ENCODE results near the gene PRKAR1B. TPM values are rescaled to one million over a fixed set of nuclear protein-coding genes. Genes with fewer than 3 reads are reported as not detected.

The PRKAR1B gene
- total RNA-seq, 2 experiments from 2014 or later: 22.5 to 41.6 TPM

DNA sequence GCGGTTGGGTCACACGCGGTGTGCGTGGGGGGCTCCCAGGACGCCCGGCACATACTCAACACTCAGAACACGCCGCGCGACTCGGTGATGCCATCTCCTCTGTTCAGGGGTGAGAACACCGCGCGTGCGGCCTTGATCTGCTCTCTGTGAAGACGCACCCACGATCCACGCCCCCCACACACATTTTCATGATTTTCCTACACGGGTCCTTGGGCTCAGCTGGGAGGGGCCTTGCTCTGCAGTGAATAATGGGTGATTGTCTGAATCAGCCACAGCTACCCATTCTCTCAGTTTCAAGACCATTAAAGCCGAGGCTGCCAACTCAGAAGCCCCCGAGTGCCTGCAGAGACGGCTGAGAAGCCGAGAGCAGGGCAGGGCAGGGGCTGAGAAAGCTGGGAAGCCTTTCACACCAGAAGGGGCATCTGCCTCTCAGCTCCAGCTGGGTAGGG, 153.1 kb downstream of the PRKAR1B start:
- Histone ChIP-seq H3K36me3 (ENCODE audit: insufficient read depth, low read length) (peaks cover 9% of the 10 kb centered on the region), H3K9me3 (ENCODE audit: low read length) (no peaks in the 10 kb centered on the region), H3K27ac (ENCODE audit: low read depth, low read length, poor library complexity, severe bottlenecking) (no peak overlapping the region), H3K4me1 (ENCODE audit: insufficient read depth, low read length, poor library complexity, severe bottlenecking) (no peaks in the 10 kb centered on the region), H4K20me1 (ENCODE audit: insufficient read depth, low read length) (no peaks in the 10 kb centered on the region), H3K9me2 (ENCODE audit: insufficient read depth, low read length) (no peaks in the 10 kb centered on the region), H2AFZ (ENCODE audit: low read length) (no peak overlapping the region), H3K4me2 (ENCODE audit: low read length) (no peak overlapping the region), H3K79me2 (ENCODE audit: insufficient read depth, low read depth, low read length) (no peaks in the 10 kb centered on the region), H3K4me3 (ENCODE audit: low read depth, low read length, poor library complexity, severe bottlenecking) (no peak overlapping the region)
- TF ChIP-seq, protein P1, sequence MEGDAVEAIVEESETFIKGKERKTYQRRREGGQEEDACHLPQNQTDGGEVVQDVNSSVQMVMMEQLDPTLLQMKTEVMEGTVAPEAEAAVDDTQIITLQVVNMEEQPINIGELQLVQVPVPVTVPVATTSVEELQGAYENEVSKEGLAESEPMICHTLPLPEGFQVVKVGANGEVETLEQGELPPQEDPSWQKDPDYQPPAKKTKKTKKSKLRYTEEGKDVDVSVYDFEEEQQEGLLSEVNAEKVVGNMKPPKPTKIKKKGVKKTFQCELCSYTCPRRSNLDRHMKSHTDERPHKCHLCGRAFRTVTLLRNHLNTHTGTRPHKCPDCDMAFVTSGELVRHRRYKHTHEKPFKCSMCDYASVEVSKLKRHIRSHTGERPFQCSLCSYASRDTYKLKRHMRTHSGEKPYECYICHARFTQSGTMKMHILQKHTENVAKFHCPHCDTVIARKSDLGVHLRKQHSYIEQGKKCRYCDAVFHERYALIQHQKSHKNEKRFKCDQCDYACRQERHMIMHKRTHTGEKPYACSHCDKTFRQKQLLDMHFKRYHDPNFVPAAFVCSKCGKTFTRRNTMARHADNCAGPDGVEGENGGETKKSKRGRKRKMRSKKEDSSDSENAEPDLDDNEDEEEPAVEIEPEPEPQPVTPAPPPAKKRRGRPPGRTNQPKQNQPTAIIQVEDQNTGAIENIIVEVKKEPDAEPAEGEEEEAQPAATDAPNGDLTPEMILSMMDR (conservative IDR thresholded peaks at IDR 0.05; ENCODE audit: low read length): no peak
- TF ChIP-seq EZH2phosphoT487 (IDR thresholded peaks at IDR 0.05; ENCODE audit: borderline replicate concordance, low read depth, low read length): no peak
- no peak for DNase-seq (ENCODE audit: low spot score)
- intact Hi-C loops (cut with micrococcal nuclease; ENCODE audit: unreplicated experiment): no loop called here
- ChIA-PET CTCF (ENCODE audit: unreplicated experiment) (no interaction called here), POLR2A (no interaction called here)
- no TSS peak for BruUV-seq (replicated peaks)

DNA sequence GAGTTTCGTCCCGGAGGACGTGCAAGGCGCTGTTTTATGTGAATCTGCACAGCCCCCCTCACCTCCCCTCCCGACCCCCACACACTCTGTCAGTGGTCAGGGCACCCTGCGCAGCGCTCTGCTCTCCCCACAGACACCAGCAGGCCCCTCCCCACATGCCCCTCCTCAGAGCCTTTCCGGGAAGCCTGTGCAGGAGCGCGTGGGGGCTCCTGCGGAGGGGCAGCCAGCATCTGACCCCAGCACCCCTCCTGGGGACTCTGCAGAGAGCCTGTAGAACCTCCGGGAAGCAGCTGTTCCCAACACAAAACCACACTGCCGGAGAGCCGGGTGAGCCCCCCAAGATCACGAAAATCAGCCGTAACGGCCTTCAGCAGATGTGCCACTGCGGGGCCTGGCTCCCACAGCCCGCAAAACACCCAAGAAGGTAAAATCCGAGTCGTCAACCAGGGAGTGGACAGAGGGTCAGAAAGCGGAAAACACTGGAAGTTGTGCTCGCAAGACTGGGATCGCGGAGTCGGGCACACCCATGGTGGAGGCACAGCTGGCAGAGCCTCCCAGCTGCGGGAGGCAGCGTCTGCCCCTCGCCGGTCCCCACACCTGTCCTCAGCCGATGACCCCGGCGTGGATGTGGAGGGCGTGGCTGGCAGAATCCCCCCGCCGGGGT, 153.7 kb downstream of the PRKAR1B start:
- CTCF ChIA-PET (ENCODE audit: unreplicated experiment): no interaction called here
- no peaks in the 10 kb centered on the region for H3K4me1 ChIP-seq (ENCODE audit: insufficient read depth, low read length, poor library complexity, severe bottlenecking)
- H3K27ac ChIP-seq (ENCODE audit: low read depth, low read length, poor library complexity, severe bottlenecking): no peak overlapping the region
- TF ChIP-seq, protein P1 (conservative IDR thresholded peaks at IDR 0.05; ENCODE audit: low read length): no peak
- TF ChIP-seq EZH2phosphoT487 (IDR thresholded peaks at IDR 0.05; ENCODE audit: borderline replicate concordance, low read depth, low read length): no peak
- H3K4me2 ChIP-seq (ENCODE audit: low read length): no peak overlapping the region
- DNase-seq (ENCODE audit: low spot score): no peak
- no peaks in the 10 kb centered on the region for H4K20me1 ChIP-seq (ENCODE audit: insufficient read depth, low read length)
- H3K9me2 ChIP-seq (ENCODE audit: insufficient read depth, low read length): no peaks in the 10 kb centered on the region
- intact Hi-C loops (cut with micrococcal nuclease; ENCODE audit: unreplicated experiment): no loop called here
- H3K79me2 ChIP-seq (ENCODE audit: insufficient read depth, low read depth, low read length): no peaks in the 10 kb centered on the region
- POLR2A ChIA-PET: no interaction called here
- no peaks in the 10 kb centered on the region for H3K9me3 ChIP-seq (ENCODE audit: low read length)
- peaks cover 7% of the 10 kb centered on the region for H3K36me3 ChIP-seq (ENCODE audit: insufficient read depth, low read length)
- H3K4me3 ChIP-seq (ENCODE audit: low read depth, low read length, poor library complexity, severe bottlenecking): no peak overlapping the region
- no peak overlapping the region for H2AFZ ChIP-seq (ENCODE audit: low read length)
- BruUV-seq (replicated peaks): no TSS peak

DNA sequence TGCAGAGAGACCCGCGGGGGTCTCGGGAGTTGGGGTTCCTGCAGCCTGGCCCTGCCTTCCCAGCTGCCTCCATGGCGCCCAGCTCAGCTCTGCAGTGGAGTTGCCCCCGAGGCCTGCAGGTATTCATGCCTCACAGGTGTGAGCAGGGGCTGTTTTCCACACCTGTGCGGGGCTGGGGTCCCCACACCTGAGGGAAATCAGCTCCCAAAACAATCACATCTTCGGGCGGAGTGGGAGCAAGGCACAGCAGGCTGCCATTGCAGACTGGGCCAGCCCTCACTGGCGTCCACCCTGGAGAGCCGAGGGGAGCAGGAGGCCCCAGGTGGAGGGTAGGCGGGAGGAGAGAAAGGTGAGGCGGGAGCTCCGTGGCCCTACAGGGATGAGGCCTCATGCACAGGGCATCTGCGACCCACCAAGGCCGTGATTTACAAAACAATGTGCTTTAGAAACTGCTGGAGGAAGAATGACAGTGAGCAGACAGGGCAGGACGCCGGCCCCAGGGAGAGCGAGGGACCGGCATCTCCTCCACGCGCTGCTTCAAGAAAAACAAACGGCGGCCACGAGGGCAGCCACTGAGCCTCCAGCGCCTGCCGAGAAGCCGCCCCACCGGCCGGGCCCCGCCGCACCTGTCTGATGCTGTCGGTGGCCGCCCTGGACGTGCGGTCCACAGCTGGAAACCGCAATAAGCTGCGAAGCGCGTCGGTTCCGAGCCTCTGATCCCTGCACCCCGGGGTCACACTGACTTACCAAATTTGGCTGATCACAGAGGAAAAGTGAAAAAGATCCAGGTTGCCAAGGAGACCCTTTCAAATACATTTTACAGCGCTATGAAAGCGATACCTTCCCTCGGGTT, 154.4 kb downstream of the PRKAR1B start:
- intact Hi-C loops (cut with micrococcal nuclease; ENCODE audit: unreplicated experiment): no loop called here
- H3K36me3 ChIP-seq (ENCODE audit: insufficient read depth, low read length): peaks cover 2% of the 10 kb centered on the region
- DNase-seq (ENCODE audit: low spot score): no peak
- H4K20me1 ChIP-seq (ENCODE audit: insufficient read depth, low read length): no peaks in the 10 kb centered on the region
- no peaks in the 10 kb centered on the region for H3K9me2 ChIP-seq (ENCODE audit: insufficient read depth, low read length)
- TF ChIP-seq, protein P1 (conservative IDR thresholded peaks at IDR 0.05; ENCODE audit: low read length): no peak
- no peak for TF ChIP-seq EZH2phosphoT487 (IDR thresholded peaks at IDR 0.05; ENCODE audit: borderline replicate concordance, low read depth, low read length)
- H3K9me3 ChIP-seq (ENCODE audit: low read length): no peaks in the 10 kb centered on the region
- H2AFZ ChIP-seq (ENCODE audit: low read length): no peak overlapping the region
- ChIA-PET POLR2A (no interaction called here), CTCF (ENCODE audit: unreplicated experiment) (no interaction called here)
- H3K79me2 ChIP-seq (ENCODE audit: insufficient read depth, low read depth, low read length): no peaks in the 10 kb centered on the region
- no peak overlapping the region for H3K4me3 ChIP-seq (ENCODE audit: low read depth, low read length, poor library complexity, severe bottlenecking)
- no peak overlapping the region for H3K27ac ChIP-seq (ENCODE audit: low read depth, low read length, poor library complexity, severe bottlenecking)
- H3K4me1 ChIP-seq (ENCODE audit: insufficient read depth, low read length, poor library complexity, severe bottlenecking): no peaks in the 10 kb centered on the region
- BruUV-seq (replicated peaks): no TSS peak
- H3K4me2 ChIP-seq (ENCODE audit: low read length): no peak overlapping the region
